Pancreas (tissue), 10 donors: ENCODE results near the gene LIPH. TPM values are rescaled to one million over a fixed set of nuclear protein-coding genes. Genes with fewer than 3 reads are reported as not detected.
"Not testable (repeated sequence)": the region's sequence is repeated elsewhere in the genome, so short reads cannot be mapped to it uniquely, and the experiment has no call there.

Experiments used
- ATAC-seq, 4 donors: fragments of 200-7000 bp; cut with Tn5 transposase; one replicate each; pipeline versions ENCODE4 v1.8.0 to v1.9.1; 2020; ENCODE audit warnings: mild to moderate bottlenecking in 4 of 4, moderate library complexity in 4 of 4
- DNase-seq, 6 donors: peaks; one replicate each; pipeline ENCODE4 v3.0.0-alpha.2; 2020
- FAIRE-seq: peaks from 2 replicates; lab custom pipeline; 2012; peaks lifted over from hg19 to GRCh38; lab: Jason Lieb, UNC
- H3K27ac ChIP-seq, 4 donors: fragments of 200-600 bp; sonication (generic); 1 replicate in 3 of 4; 2 replicates in 1 of 4; pipeline versions ENCODE4 v1.5.0 to v1.8.0; 2020
- H3K27me3 ChIP-seq, 4 donors: fragments of 200-600 bp; one replicate each; pipeline ENCODE4 v1.8.0; 2021
- H3K36me3 ChIP-seq, 3 donors: fragments of 200-600 bp; sonication (generic) in 1 of 3; one replicate each; pipeline versions ENCODE4 v1.5.0 to v1.8.0; 2020 to 2021
- H3K4me1 ChIP-seq, 3 donors: fragments of 200-600 bp; one replicate each; pipeline ENCODE4 v1.8.0; 2021
- H3K4me3 ChIP-seq, 4 donors: fragments of 200-600 bp; sonication (generic) in 2 of 4; one replicate each; pipeline versions ENCODE4 v1.5.0 to v1.8.0; 2020 to 2021
- H3K9me3 ChIP-seq, 4 donors: fragments of 200-600 bp; one replicate each; pipeline ENCODE4 v1.8.0; 2021
- WGBS, 2 donors: extraction: QIAGEN DNeasy Blood & Tissue Kit; methylation state at CpG; one replicate each; pipeline ENCODE4 v1.1.7; 2013; 5-methylcytosine and 5-hydroxymethylcytosine counted together
- intact Hi-C, 3 donors: fragments of 100-400 bp; cut with DNase I; formaldehyde crosslinking; loops; one replicate each; pipeline versions ENCODE4 v1.11.1 to v1.14.2; 2022
- polyA plus RNA-seq, 2 donors: library from polyadenylated mRNA; stranded (reverse); fragments of 200-250 nt; gene quantifications; one replicate each; pipeline ENCODE4 v1.2.3, GENCODE V29; 2013
- total RNA-seq, 6 donors: library from RNA; stranded (reverse); fragmentation: NEBNext Ultra II Directional in 4 of 6; extraction: Animal tissue kit (Norgen Biotek cat#: 25700) in 4 of 6; gene quantifications; one replicate each; pipeline versions ENCODE4 v1.2.1 to v1.2.4, GENCODE V29; 2021 to 2023
- TF ChIP-seq, protein P1 (sequence below), 4 donors: fragments of 200-600 bp; sonication (generic) in 3 of 4; IDR thresholded peaks; one replicate each; pipeline versions ENCODE4 v1.5.0 to v1.8.0; 2021; ENCODE audit warnings: antibody characterized with exemption in 4 of 4
- donor health status: healthy with polysubstance abuse.
- donor health status: DM: no; HTN: no; CAD: no; lungs with moderate emphysema.
- donor health status: DM: no; HTN: no; CAD: no.
- donor health status: control.
- donor health status: control.
- donor health status: Bipolar disorder and iron deficiency.
- donor health status: DM: yes; HTN: yes; CAD: no.
- donor health status: DM: no; HTN: no; CAD: no.
- donor health status: DM: no; HTN: no; CAD: no.
- donor health status: DM: yes; HTN: yes; CAD: no.

LIPH gene
- total and polyA plus RNA-seq, 8 donors: 3.7 to 13.9 (median 4.8) TPM

DNA sequence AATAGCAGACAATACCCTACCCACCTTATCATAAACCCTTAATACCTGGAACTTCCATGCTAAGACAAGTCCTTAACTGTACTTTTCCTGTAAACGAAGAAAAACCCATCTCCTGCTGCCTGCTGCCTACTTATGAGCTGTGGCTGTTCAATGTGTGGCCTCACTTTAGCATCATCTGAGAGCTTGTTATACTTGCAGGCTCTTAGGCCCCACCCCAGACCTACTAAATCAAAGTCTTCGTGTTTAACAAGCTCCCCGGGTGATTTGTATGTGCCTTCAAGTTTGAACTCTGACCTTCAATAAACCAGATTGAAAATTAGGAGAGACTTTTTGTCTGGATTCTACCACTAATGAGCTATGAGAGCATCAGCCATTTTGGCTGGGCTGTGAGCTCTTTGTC lies 82.8 kb downstream of the LIPH start:
- H3K4me3 ChIP-seq: no peak overlapping the region
- no peak overlapping the region for H3K27ac ChIP-seq
- no peaks in the 10 kb centered on the region for H3K27me3 ChIP-seq
- intact Hi-C loops: no loop called here
- FAIRE-seq: no peak
- 63 to 64% methylated on average over 3 of the region's 3 CpGs for WGBS, 2 donors
- H3K36me3 ChIP-seq: peaks cover 4 to 69% (median 26%) of the 10 kb centered on the region in 3 donors
- DNase-seq: no peak
- ATAC-seq: no peak
- no peaks in the 10 kb centered on the region for H3K4me1 ChIP-seq
- H3K9me3 ChIP-seq: no peaks in the 10 kb centered on the region
- TF ChIP-seq, protein P1, sequence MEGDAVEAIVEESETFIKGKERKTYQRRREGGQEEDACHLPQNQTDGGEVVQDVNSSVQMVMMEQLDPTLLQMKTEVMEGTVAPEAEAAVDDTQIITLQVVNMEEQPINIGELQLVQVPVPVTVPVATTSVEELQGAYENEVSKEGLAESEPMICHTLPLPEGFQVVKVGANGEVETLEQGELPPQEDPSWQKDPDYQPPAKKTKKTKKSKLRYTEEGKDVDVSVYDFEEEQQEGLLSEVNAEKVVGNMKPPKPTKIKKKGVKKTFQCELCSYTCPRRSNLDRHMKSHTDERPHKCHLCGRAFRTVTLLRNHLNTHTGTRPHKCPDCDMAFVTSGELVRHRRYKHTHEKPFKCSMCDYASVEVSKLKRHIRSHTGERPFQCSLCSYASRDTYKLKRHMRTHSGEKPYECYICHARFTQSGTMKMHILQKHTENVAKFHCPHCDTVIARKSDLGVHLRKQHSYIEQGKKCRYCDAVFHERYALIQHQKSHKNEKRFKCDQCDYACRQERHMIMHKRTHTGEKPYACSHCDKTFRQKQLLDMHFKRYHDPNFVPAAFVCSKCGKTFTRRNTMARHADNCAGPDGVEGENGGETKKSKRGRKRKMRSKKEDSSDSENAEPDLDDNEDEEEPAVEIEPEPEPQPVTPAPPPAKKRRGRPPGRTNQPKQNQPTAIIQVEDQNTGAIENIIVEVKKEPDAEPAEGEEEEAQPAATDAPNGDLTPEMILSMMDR (IDR thresholded peaks at IDR 0.05): no peak

DNA sequence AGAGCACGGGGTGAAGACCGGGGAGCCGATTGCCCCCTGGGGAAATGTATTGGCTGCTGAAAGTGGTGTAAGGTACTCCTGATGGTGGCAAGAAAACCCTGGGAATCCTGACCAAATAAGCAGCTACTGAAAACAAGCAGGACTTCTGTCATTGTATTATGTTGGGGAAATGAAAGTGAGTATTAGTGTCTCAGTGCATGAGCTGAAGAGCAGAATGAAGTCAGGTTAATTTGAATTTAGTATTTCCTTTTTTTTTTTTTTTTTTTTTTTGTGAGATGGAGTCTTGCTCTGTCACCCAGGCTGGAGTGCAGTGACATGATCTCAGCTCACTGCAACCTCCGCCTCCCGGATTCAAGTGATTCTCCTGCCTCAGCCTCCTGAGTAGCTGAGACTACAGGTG lies 86.3 kb downstream of the LIPH start:
- intact Hi-C loops, H3K27me3 ChIP-seq, DNase-seq, H3K4me3 ChIP-seq, H3K4me1 ChIP-seq, H3K27ac ChIP-seq, FAIRE-seq, H3K9me3 ChIP-seq, ATAC-seq: not testable (repeated sequence)
- 89 to 91% methylated on average over 5 of the region's 5 CpGs for WGBS, 2 donors
- H3K36me3 ChIP-seq: peaks cover 4 to 60% (median 26%) of the 10 kb centered on the region in 3 donors

DNA sequence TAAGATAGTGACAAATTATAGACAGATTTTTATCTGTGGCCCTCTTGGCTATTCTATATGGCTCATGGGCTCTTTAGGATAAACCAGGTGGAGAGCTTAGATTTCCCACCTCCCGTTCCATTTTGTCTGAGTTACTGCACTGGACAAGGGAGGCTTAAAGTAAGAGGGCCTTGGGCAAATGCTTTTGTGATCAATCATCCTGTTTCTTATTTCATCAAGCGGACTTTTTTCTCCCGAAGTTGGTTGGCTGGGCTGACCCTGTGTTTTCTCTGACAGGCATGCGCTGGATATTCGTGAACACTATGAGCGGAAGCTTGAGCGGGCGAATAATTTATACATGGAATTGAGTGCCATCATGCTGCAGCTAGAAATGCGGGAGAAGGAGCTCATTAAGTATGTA lies 86.9 kb downstream of the LIPH start:
- Histone ChIP-seq H3K9me3 (no peaks in the 10 kb centered on the region), H3K27ac (no peak overlapping the region), H3K36me3 (peaks cover 4 to 60% (median 26%) of the 10 kb centered on the region in 3 donors), H3K27me3 (no peaks in the 10 kb centered on the region), H3K4me1 (no peaks in the 10 kb centered on the region), H3K4me3 (no peak overlapping the region)
- intact Hi-C loops: no loop called here
- ATAC-seq: no peak
- no peak for DNase-seq
- no peak for FAIRE-seq
- TF ChIP-seq, protein P1 (IDR thresholded peaks at IDR 0.05): no peak
- 94 to 95% methylated on average over 9 of the region's 9 CpGs for WGBS, 2 donors

DNA sequence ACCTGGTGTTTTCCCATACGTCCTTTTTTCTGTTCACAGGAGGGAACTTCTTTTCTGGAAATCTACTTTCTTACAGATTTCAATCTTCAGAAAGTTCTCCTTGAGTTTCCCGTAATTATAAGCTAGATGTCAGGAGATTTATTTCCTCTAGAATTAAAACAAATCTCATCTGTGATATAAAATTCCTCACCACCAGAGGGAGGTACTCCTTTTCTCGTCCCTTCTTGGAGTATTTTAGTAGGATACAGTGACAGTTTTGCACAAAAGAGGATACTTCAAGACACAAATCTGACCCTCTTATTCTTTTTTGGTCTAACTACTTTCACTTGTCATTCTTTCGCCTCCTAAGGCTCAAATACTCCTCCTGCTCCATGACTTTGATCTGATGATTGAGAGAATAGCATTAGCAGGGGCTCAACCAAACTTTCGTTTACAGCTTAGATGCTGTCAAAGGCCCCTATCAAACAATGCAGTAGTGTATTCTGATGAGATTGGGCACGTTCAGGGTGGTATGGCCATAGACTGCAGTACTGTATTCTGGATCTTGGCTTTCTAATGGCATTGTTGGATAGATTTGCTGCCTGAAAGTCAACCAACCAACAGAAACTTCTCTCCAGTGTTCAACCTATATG lies 91.6 kb downstream of the LIPH start:
- H3K4me3 ChIP-seq: no peak overlapping the region
- no peak for ATAC-seq
- intact Hi-C loops: no loop called here
- H3K9me3 ChIP-seq: no peaks in the 10 kb centered on the region
- no peaks in the 10 kb centered on the region for H3K4me1 ChIP-seq
- no peaks in the 10 kb centered on the region for H3K27me3 ChIP-seq
- no peak overlapping the region for H3K27ac ChIP-seq
- TF ChIP-seq, protein P1 (IDR thresholded peaks at IDR 0.05): no peak
- no peak for FAIRE-seq
- WGBS, 2 donors: 86 to 90% methylated on average over 6 of the region's 6 CpGs
- DNase-seq: no peak
- H3K36me3 ChIP-seq: peaks cover 0 to 22% (median 5%) of the 10 kb centered on the region in 3 donors

DNA sequence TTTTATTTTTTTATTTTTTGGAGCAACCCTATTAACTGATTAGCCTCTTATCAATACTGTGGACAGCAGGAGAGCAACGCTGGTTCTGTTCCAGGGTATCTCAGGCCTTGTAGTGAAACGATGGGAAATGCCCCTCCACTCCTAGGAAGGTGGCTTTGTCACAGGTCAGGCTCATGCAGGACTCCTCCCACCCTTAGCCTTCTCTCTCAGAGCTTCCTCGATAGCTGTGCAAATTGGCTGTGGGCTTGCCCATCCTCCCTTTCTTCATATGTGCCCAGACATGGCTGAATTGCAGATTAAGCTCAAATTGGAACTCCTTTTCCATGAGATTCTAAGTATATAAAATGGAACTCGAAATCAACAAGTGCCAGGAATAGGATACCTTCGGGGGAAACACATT lies 92.1 kb downstream of the LIPH start:
- ATAC-seq: no peak
- WGBS, 2 donors: 78 to 84% methylated on average over 5 of the region's 5 CpGs

More for the DNA sequence above, 92.1 kb downstream of the LIPH start:
- intact Hi-C loops: no loop called here
- Histone ChIP-seq H3K27ac (no peak overlapping the region), H3K36me3 (peaks cover 0 to 17% (median 0%) of the 10 kb centered on the region in 3 donors), H3K27me3 (no peaks in the 10 kb centered on the region), H3K9me3 (no peaks in the 10 kb centered on the region), H3K4me3 (no peak overlapping the region), H3K4me1 (no peaks in the 10 kb centered on the region)
- no peak for FAIRE-seq
- no peak for DNase-seq
- TF ChIP-seq, protein P1 (IDR thresholded peaks at IDR 0.05): no peak
